SK-N-SH treated with all-trans-retinoic acid at 6 μM for 48 hours (cell line): ENCODE results near the gene ADGRF4.
A peak's percentile ranks its signal among the peaks of the same experiment; 100 is the strongest.

Experiments used
- ATAC-seq: fragments of 200-7000 bp; cut with Tn5 transposase; 3 replicates; pipeline ENCODE4 v1.9.1; 2020; ENCODE audit warnings: mild to moderate bottlenecking, moderate library complexity
- ARNTL ChIP-seq: fragments of 450-650 bp; formaldehyde crosslinking; IDR thresholded peaks from 2 replicates; pipeline ENCODE4 v1.5.0; 2020; ENCODE audit warnings: low read depth, mild to moderate bottlenecking, moderate library complexity, borderline replicate concordance
- BACH2 ChIP-seq: fragments of 250-450 bp; sonication (Bioruptor Pico); IDR thresholded peaks from 2 replicates; pipeline ENCODE4 v1.9.0; 2021; ENCODE audit warnings: mild to moderate bottlenecking, borderline replicate concordance
- CREB5 ChIP-seq: fragments of 250-450 bp; sonication (Bioruptor Pico); IDR thresholded peaks from 2 replicates; pipeline ENCODE4 v1.5.1; 2020; ENCODE audit warnings: low read depth, mild to moderate bottlenecking, moderate library complexity
- CSDC2 ChIP-seq: fragments of 250-450 bp; sonication (Bioruptor Pico); IDR thresholded peaks from 2 replicates; pipeline ENCODE4 v1.5.0; 2020; ENCODE audit warnings: mild to moderate bottlenecking, moderate library complexity
- CSRNP3 ChIP-seq: fragments of 250-450 bp; sonication (Bioruptor Pico); IDR thresholded peaks from 2 replicates; pipeline ENCODE4 v1.5.1; 2021; ENCODE audit warnings: mild to moderate bottlenecking, moderate library complexity
- ESRRG ChIP-seq: fragments of 250-450 bp; sonication (Bioruptor Pico); IDR thresholded peaks from 2 replicates; pipeline ENCODE4 v1.6.1; 2021; ENCODE audit warnings: mild to moderate bottlenecking
- GLIS3 ChIP-seq: fragments of 250-450 bp; sonication (Bioruptor Pico); IDR thresholded peaks from 2 replicates; pipeline ENCODE4 v1.5.0; 2020; ENCODE audit warnings: mild to moderate bottlenecking, moderate library complexity
- ISL1 ChIP-seq: fragments of 250-450 bp; sonication (Bioruptor Pico); IDR thresholded peaks from 2 replicates; pipeline ENCODE4 v2.1.2; 2022; ENCODE audit warnings: mild to moderate bottlenecking, moderate library complexity
- PATZ1 ChIP-seq: fragments of 250-450 bp; sonication (Bioruptor Pico); IDR thresholded peaks from 2 replicates; pipeline ENCODE4 v1.8.0; 2020; ENCODE audit warnings: mild to moderate bottlenecking, moderate library complexity, borderline replicate concordance
- POU6F1 ChIP-seq: fragments of 250-450 bp; sonication (Bioruptor Pico); IDR thresholded peaks from 2 replicates; pipeline ENCODE4 v1.8.0; 2021; ENCODE audit warnings: low read depth, mild to moderate bottlenecking, moderate library complexity, borderline replicate concordance
- PPARA ChIP-seq: fragments of 250-450 bp; sonication (Bioruptor Pico); IDR thresholded peaks from 2 replicates; pipeline ENCODE4 v1.5.0; 2020; ENCODE audit warnings: mild to moderate bottlenecking, borderline replicate concordance
- RARB ChIP-seq: fragments of 250-450 bp; sonication (Bioruptor Pico); IDR thresholded peaks from 2 replicates; pipeline ENCODE4 v1.8.0; 2021; ENCODE audit warnings: mild to moderate bottlenecking, moderate library complexity
- SNAI2 ChIP-seq: fragments of 250-450 bp; sonication (Bioruptor Pico); IDR thresholded peaks from 2 replicates; pipeline ENCODE4 v1.5.0; 2020; ENCODE audit warnings: mild to moderate bottlenecking, moderate library complexity
- TCF4 ChIP-seq: fragments of 250-450 bp; sonication (Bioruptor Pico); IDR thresholded peaks from 2 replicates; pipeline ENCODE4 v1.8.0; 2021; ENCODE audit warnings: mild to moderate bottlenecking, moderate library complexity, borderline replicate concordance
- TOX ChIP-seq: fragments of 250-450 bp; sonication (Bioruptor Pico); IDR thresholded peaks from 2 replicates; pipeline ENCODE4 v1.8.0; 2021; ENCODE audit warnings: mild to moderate bottlenecking, moderate library complexity, borderline replicate concordance
- TSHZ2 ChIP-seq: fragments of 250-450 bp; sonication (Bioruptor Pico); IDR thresholded peaks from 2 replicates; pipeline ENCODE4 v1.5.0; 2020; ENCODE audit warnings: mild to moderate bottlenecking, moderate library complexity
- ZFP3 ChIP-seq: fragments of 250-450 bp; sonication (Bioruptor Pico); IDR thresholded peaks from 2 replicates; pipeline ENCODE4 v1.5.0; 2020; ENCODE audit warnings: mild to moderate bottlenecking, moderate library complexity
- ZFP30 ChIP-seq: fragments of 450-650 bp; formaldehyde crosslinking; IDR thresholded peaks from 2 replicates; pipeline ENCODE4 v1.5.0; 2022; ENCODE audit warnings: mild to moderate bottlenecking, moderate library complexity
- ZNF565 ChIP-seq: fragments of 450-650 bp; formaldehyde crosslinking; conservative IDR thresholded peaks from 2 replicates; pipeline ENCODE4 v1.5.0; 2020; ENCODE audit warnings: low read depth, mild to moderate bottlenecking, moderate library complexity
- ZNF70 ChIP-seq: fragments of 450-650 bp; formaldehyde crosslinking; IDR thresholded peaks from 2 replicates; pipeline ENCODE4 v1.5.0; 2020; ENCODE audit warnings: mild to moderate bottlenecking, moderate library complexity
- ZNF8 ChIP-seq: fragments of 450-650 bp; formaldehyde crosslinking; IDR thresholded peaks from 2 replicates; pipeline ENCODE4 v1.5.0; 2020; ENCODE audit warnings: mild to moderate bottlenecking, moderate library complexity

The ADGRF4 gene

GRCh38 chr6:47698342-47698787, at the start of gene ADGRF4:
Gene ADGRF4 (plus strand): TSS chr6:47698580. CDS start chr6:47707246, 8,666 bp downstream.
- ATAC-seq: no peak

GRCh38 chr6:47650553-47651432, 47.6 kb upstream of the ADGRF4 start:
- no peak for ATAC-seq
- TF ChIP-seq TOX: no peak
- no peak for TF ChIP-seq PATZ1 (CRISPR knock-in tag)
- TF ChIP-seq RARB (CRISPR knock-in tag): no peak
- no peak for TF ChIP-seq ZNF70
- TF ChIP-seq ISL1: no peak
- TF ChIP-seq ZFP30 (CRISPR knock-in tag): no peak
- no peak for TF ChIP-seq ESRRG (CRISPR knock-in tag)
- no peak for TF ChIP-seq ZNF8 (CRISPR knock-in tag)
- no peak for TF ChIP-seq ARNTL (CRISPR knock-in tag)
- TF ChIP-seq PPARA (CRISPR knock-in tag): no peak
- TF ChIP-seq ZFP3 (CRISPR knock-in tag): no peak

More at GRCh38 chr6:47698342-47698787, at the start of gene ADGRF4:
- TF ChIP-seq CSDC2 (CRISPR knock-in tag) (no peak), CSRNP3 (no peak), ISL1 (peak; percentile 52), PATZ1 (CRISPR knock-in tag) (no peak), ESRRG (CRISPR knock-in tag) (no peak), TSHZ2 (no peak)

- TF ChIP-seq CSDC2 (CRISPR knock-in tag) (no peak), ZNF8 (CRISPR knock-in tag) (no peak), ARNTL (CRISPR knock-in tag) (no peak), GLIS3 (CRISPR knock-in tag) (no peak), CREB5 (CRISPR knock-in tag) (no peak), BACH2 (CRISPR knock-in tag) (no peak)
- ATAC-seq: peak; percentile 34; the same call in 2 of the 3 replicates
Measured at GRCh38 chr6:47651505-47651944, 46.9 kb upstream of the ADGRF4 start.

- no peak for ATAC-seq
- TF ChIP-seq ZFP3 (CRISPR knock-in tag): no peak
- no peak for TF ChIP-seq PPARA (CRISPR knock-in tag)
- no peak for TF ChIP-seq CREB5 (CRISPR knock-in tag)
- TF ChIP-seq BACH2 (CRISPR knock-in tag): no peak
- no peak for TF ChIP-seq TCF4 (CRISPR knock-in tag)
- no peak for TF ChIP-seq POU6F1 (CRISPR knock-in tag)
- TF ChIP-seq ZNF70: no peak
- TF ChIP-seq SNAI2: no peak
- TF ChIP-seq ESRRG (CRISPR knock-in tag): no peak
- TF ChIP-seq ZNF565: no peak
- no peak for TF ChIP-seq GLIS3 (CRISPR knock-in tag)
Measured at GRCh38 chr6:47653706-47654105, 44.7 kb upstream of the ADGRF4 start.
